Renal cortical epithelial cell (primary cell): ENCODE measurements around the gene PTGFRN. TPM values are rescaled to one million over a fixed set of nuclear protein-coding genes. Genes with fewer than 3 reads are reported as not detected.
"Not testable (repeated sequence)": the region's sequence is repeated elsewhere in the genome, so short reads cannot be mapped to it uniquely, and the experiment has no call there.

Experiments used
- DNase-seq: peaks from one replicate; pipeline ENCODE4 v3.0.0-alpha.2; 2011; ENCODE audit warnings: low read depth
- total RNA-seq: library from RNA; depleted of rRNA; stranded (reverse); fragments of >200 nt; gene quantifications from 2 replicates; pipeline ENCODE4 v1.2.3, GENCODE V29; 2014

The PTGFRN gene
- 51.4 and 76.7 TPM in 2 replicates for total RNA-seq

- peak; percentile 25 for DNase-seq
Observed at GRCh38 chr1:116909512-116910378, at the start of gene PTGFRN. Gene PTGFRN (plus strand): TSS chr1:116909916. CDS start chr1:116910204, 288 bp downstream.

- not testable (repeated sequence) for DNase-seq
Observed at GRCh38 chr1:116860167-116860566, 49.5 kb upstream of the PTGFRN start.

GRCh38 chr1:116861137-116861536 lies 48.6 kb upstream of the PTGFRN start:
- DNase-seq, result no peak

GRCh38 chr1:116863031-116863430 lies 46.7 kb upstream of the PTGFRN start:
- not testable (repeated sequence) for DNase-seq

- not testable (repeated sequence) for DNase-seq
Observed at GRCh38 chr1:116866478-116866877, 43.2 kb upstream of the PTGFRN start.

- DNase-seq, result peak; percentile 76
Observed at GRCh38 chr1:116868385-116868784, 41.3 kb upstream of the PTGFRN start.

- DNase-seq, result no peak
Observed at GRCh38 chr1:116869611-116870010, 40.1 kb upstream of the PTGFRN start.

- DNase-seq, result no peak
Observed at GRCh38 chr1:116870300-116870699, 39.4 kb upstream of the PTGFRN start.

GRCh38 chr1:116871779-116872146 lies 38.0 kb upstream of the PTGFRN start:
- DNase-seq, result no peak

GRCh38 chr1:116873680-116874271 lies 35.9 kb upstream of the PTGFRN start:
- no peak for DNase-seq

- DNase-seq, result no peak
Observed at GRCh38 chr1:116874733-116875249, 34.9 kb upstream of the PTGFRN start.

GRCh38 chr1:116875391-116875790 lies 34.3 kb upstream of the PTGFRN start:
- no peak for DNase-seq

GRCh38 chr1:116875946-116876345 lies 33.8 kb upstream of the PTGFRN start:
- not testable (repeated sequence) for DNase-seq

GRCh38 chr1:116877141-116877818 lies 32.4 kb upstream of the PTGFRN start:
- DNase-seq, result no peak

GRCh38 chr1:116878804-116879477 lies 30.8 kb upstream of the PTGFRN start:
- DNase-seq, result no peak

GRCh38 chr1:116879478-116880133 lies 30.1 kb upstream of the PTGFRN start:
- DNase-seq, result no peak

GRCh38 chr1:116880917-116881316 lies 28.8 kb upstream of the PTGFRN start:
- DNase-seq, result no peak

- peak; percentile 43 for DNase-seq
Observed at GRCh38 chr1:116881879-116882520, 27.7 kb upstream of the PTGFRN start.

GRCh38 chr1:116882866-116883265 lies 26.9 kb upstream of the PTGFRN start:
- no peak for DNase-seq

GRCh38 chr1:116886291-116886878 lies 23.3 kb upstream of the PTGFRN start:
- peak; percentile 67 for DNase-seq
